RWPE2 (cell line): ENCODE measurements around the gene REELD1.

ENCODE experiments used
- ATAC-seq: fragments of 200-7000 bp; cut with Tn5 transposase; 3 replicates; pipeline ENCODE4 v1.9.1; 2021; ENCODE audit warnings: low read depth
- DNase-seq: peaks from one replicate; pipeline ENCODE4 v3.0.0-alpha.2; 2020; ENCODE audit warnings: low spot score
- H3K27ac ChIP-seq: fragments of 450-650 bp; 2 replicates; pipeline ENCODE4 v1.5.1; 2017; ENCODE audit warnings: mild to moderate bottlenecking; ENCODE audit not compliant: poor library complexity, severe bottlenecking
- H3K27me3 ChIP-seq: fragments of 250-450 bp; sonication (Bioruptor Pico); 2 replicates; pipeline ENCODE4 v1.5.1; 2021; ENCODE audit warnings: mild to moderate bottlenecking, moderate library complexity; ENCODE audit not compliant: insufficient read depth, poor library complexity, severe bottlenecking
- H3K36me3 ChIP-seq: fragments of 250-450 bp; sonication (Bioruptor Pico); 2 replicates; pipeline ENCODE4 v1.5.1; 2020; ENCODE audit warnings: low read depth, mild to moderate bottlenecking, moderate library complexity
- H3K4me1 ChIP-seq: fragments of 250-450 bp; sonication (Bioruptor Pico); 2 replicates; pipeline ENCODE4 v1.5.1; 2021; ENCODE audit warnings: mild to moderate bottlenecking, moderate library complexity; ENCODE audit not compliant: insufficient read depth, poor library complexity, severe bottlenecking
- H3K4me3 ChIP-seq: fragments of 250-450 bp; sonication (Bioruptor Pico); 2 replicates; pipeline ENCODE4 v1.5.1; 2021; ENCODE audit warnings: mild to moderate bottlenecking, moderate library complexity; ENCODE audit not compliant: severe bottlenecking
- H3K9me3 ChIP-seq: fragments of 250-450 bp; sonication (Bioruptor Pico); 2 replicates; pipeline ENCODE4 v1.5.1; 2021; ENCODE audit warnings: mild to moderate bottlenecking, moderate library complexity; ENCODE audit not compliant: severe bottlenecking
- CTCF ChIP-seq: fragments of 450-650 bp; IDR thresholded peaks from one replicate; pipeline ENCODE4 v1.5.1; 2017; ENCODE audit warnings: mild to moderate bottlenecking, moderate library complexity; ENCODE audit not compliant: poor library complexity, severe bottlenecking

The REELD1 gene

GRCh38 chr4:146246381-146246780 lies 32.0 kb downstream of the REELD1 start:
- ATAC-seq (no peak), DNase-seq (no peak)
- Histone ChIP-seq H3K4me1 (peaks cover 9% of the 10 kb centered on the region), H3K36me3 (no peaks in the 10 kb centered on the region), H3K9me3 (no peaks in the 10 kb centered on the region), H3K27me3 (no peaks in the 10 kb centered on the region), H3K4me3 (no peak overlapping the region), H3K27ac (no peak overlapping the region)
- TF ChIP-seq CTCF: no peak

- DNase-seq (no peak), ATAC-seq (no peak)
- no peaks in the 10 kb centered on the region for H3K36me3 ChIP-seq
- no peak overlapping the region for H3K4me3 ChIP-seq
- H3K4me1 ChIP-seq: no peaks in the 10 kb centered on the region
- H3K9me3 ChIP-seq: no peaks in the 10 kb centered on the region
- no peaks in the 10 kb centered on the region for H3K27me3 ChIP-seq
- no peak for TF ChIP-seq CTCF
- H3K27ac ChIP-seq: no peak overlapping the region
Measured at GRCh38 chr4:146247356-146247755, 33.0 kb downstream of the REELD1 start.

GRCh38 chr4:146252969-146253611 lies 38.8 kb downstream of the REELD1 start:
- no peak for DNase-seq
- H3K4me3 ChIP-seq: no peak overlapping the region
- H3K36me3 ChIP-seq: no peaks in the 10 kb centered on the region; the same call in 1 of the 2 replicates
- H3K27me3 ChIP-seq: no peaks in the 10 kb centered on the region
- ATAC-seq: no peak
- no peaks in the 10 kb centered on the region for H3K4me1 ChIP-seq
- TF ChIP-seq CTCF: no peak
- H3K27ac ChIP-seq: no peak overlapping the region
- no peaks in the 10 kb centered on the region for H3K9me3 ChIP-seq

- no peaks in the 10 kb centered on the region; the same call in 1 of the 2 replicates for H3K36me3 ChIP-seq
- no peak for ATAC-seq
- no peak for DNase-seq
- H3K4me3 ChIP-seq: no peak overlapping the region
- H3K4me1 ChIP-seq: no peaks in the 10 kb centered on the region
- H3K27ac ChIP-seq: no peak overlapping the region
- no peaks in the 10 kb centered on the region for H3K9me3 ChIP-seq
- H3K27me3 ChIP-seq: no peaks in the 10 kb centered on the region
- TF ChIP-seq CTCF: no peak
Measured at GRCh38 chr4:146255463-146255862, 41.1 kb downstream of the REELD1 start.

- H3K36me3 ChIP-seq: no peaks in the 10 kb centered on the region; the same call in 1 of the 2 replicates
- ATAC-seq (no peak), DNase-seq (no peak)
- H3K27me3 ChIP-seq: no peaks in the 10 kb centered on the region
- H3K9me3 ChIP-seq: no peaks in the 10 kb centered on the region
- H3K4me1 ChIP-seq: no peaks in the 10 kb centered on the region
- H3K4me3 ChIP-seq: no peak overlapping the region
- TF ChIP-seq CTCF: no peak
- H3K27ac ChIP-seq: no peak overlapping the region
Measured at GRCh38 chr4:146255874-146256273, 41.5 kb downstream of the REELD1 start.
